Tibial artery (tissue), 4 donors: ENCODE measurements around the gene BICRAL.

Experiments used
- DNase-seq, 2 donors: peaks; one replicate each; pipeline ENCODE4 v3.0.0-alpha.2; 2019
- H3K27ac ChIP-seq, 2 donors: fragments of 200-600 bp; sonication (generic) in 1 of 2; 1 replicate in 1 of 2; 2 replicates in 1 of 2; pipeline ENCODE4 v1.5.1; 2018 to 2019; ENCODE audit warnings: mild to moderate bottlenecking in 1 of 2
- H3K27me3 ChIP-seq, 2 donors: fragments of 200-600 bp; sonication (generic) in 1 of 2; one replicate each; pipeline versions ENCODE4 v1.5.1 to v1.6.0; 2016 to 2019
- H3K36me3 ChIP-seq, 3 donors: fragments of 200-600 bp; sonication (generic) in 2 of 3; one replicate each; pipeline ENCODE4 v1.5.1; 2016 to 2019; ENCODE audit warnings: mild to moderate bottlenecking in 2 of 3
- H3K4me1 ChIP-seq, 4 donors: fragments of 200-600 bp; sonication (generic) in 2 of 4; 1 replicate in 3 of 4; 2 replicates in 1 of 4; pipeline ENCODE4 v1.5.1; 2016 to 2019
- H3K4me3 ChIP-seq, 2 donors: fragments of 200-600 bp; sonication (generic) in 1 of 2; 1 replicate in 1 of 2; 2 replicates in 1 of 2; pipeline ENCODE4 v1.5.1; 2018 to 2019; ENCODE audit warnings: mild to moderate bottlenecking in 2 of 2
- H3K9me3 ChIP-seq, 3 donors: fragments of 200-600 bp; sonication (generic) in 1 of 3; one replicate each; pipeline ENCODE4 v1.5.1; 2016 to 2019
- intact Hi-C: fragments of 100-400 bp; cut with DNase I; formaldehyde crosslinking; loops from one replicate; pipeline ENCODE4 v1.15.0; 2023; ENCODE audit warnings: low total_unique reads
- TF ChIP-seq, protein P1 (sequence below), 2 experiments: fragments of 200-600 bp in 1 of 2; fragments of 450-650 bp in 1 of 2; IDR thresholded peaks; one replicate each; pipeline ENCODE4 v1.5.1; 2017 to 2019; ENCODE audit warnings: antibody characterized with exemption in 2 of 2, mild to moderate bottlenecking in 1 of 2, moderate library complexity in 1 of 2

The BICRAL gene

DNA sequence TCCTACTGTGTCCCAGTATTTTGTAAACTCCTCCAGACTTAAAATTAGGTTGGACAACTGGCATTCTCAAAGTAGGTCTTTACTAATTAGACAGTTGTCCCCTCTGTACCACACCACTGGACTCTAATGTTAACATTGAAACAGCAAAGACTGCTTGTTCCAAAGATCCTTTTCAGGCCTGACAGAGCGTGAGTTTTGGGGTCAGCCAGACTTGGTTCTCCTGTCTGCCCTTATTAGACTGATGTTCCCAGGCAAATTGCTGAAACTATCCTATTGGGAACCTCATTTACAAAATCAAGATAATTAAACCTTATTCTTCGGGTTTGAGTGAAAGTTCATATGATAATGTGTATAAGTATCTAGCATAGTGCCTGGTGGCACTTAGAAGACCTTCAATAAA is 3.7 kb upstream of the BICRAL start:
- Histone ChIP-seq H3K9me3 (no peaks in the 10 kb centered on the region), H3K27ac (no peak overlapping the region), H3K4me3 (no peak overlapping the region), H3K36me3 (no peaks in the 10 kb centered on the region), H3K4me1 (peaks cover 0 to 9% (median 4%) of the 10 kb centered on the region in 4 donors), H3K27me3 (no peaks in the 10 kb centered on the region)
- intact Hi-C loops, result no loop called here
- DNase-seq, result no peak
- TF ChIP-seq, protein P1, sequence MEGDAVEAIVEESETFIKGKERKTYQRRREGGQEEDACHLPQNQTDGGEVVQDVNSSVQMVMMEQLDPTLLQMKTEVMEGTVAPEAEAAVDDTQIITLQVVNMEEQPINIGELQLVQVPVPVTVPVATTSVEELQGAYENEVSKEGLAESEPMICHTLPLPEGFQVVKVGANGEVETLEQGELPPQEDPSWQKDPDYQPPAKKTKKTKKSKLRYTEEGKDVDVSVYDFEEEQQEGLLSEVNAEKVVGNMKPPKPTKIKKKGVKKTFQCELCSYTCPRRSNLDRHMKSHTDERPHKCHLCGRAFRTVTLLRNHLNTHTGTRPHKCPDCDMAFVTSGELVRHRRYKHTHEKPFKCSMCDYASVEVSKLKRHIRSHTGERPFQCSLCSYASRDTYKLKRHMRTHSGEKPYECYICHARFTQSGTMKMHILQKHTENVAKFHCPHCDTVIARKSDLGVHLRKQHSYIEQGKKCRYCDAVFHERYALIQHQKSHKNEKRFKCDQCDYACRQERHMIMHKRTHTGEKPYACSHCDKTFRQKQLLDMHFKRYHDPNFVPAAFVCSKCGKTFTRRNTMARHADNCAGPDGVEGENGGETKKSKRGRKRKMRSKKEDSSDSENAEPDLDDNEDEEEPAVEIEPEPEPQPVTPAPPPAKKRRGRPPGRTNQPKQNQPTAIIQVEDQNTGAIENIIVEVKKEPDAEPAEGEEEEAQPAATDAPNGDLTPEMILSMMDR (IDR thresholded peaks at IDR 0.05), result no peak

DNA sequence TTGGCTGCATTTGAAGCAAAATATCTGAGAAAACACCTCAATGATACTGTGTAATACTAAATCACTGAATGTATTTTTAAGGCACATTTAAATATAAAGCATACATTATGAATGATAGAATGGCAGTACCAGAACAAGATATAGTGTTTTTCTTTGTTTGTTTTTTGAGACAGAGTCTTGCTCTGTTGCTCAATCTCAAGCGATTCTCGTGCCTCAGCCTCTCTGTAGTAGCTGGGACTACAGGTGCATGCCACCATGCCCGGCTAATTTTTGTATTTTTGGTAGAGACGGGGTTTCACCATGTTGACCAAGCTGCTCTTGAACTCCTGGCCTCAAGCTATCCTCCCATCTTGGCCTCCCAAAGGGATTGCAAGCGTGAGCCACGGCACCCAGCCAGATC is 2.3 kb upstream of the BICRAL start:
- no peaks in the 10 kb centered on the region for H3K27me3 ChIP-seq
- no peak overlapping the region for H3K27ac ChIP-seq
- no peaks in the 10 kb centered on the region for H3K36me3 ChIP-seq
- intact Hi-C loops, result no loop called here
- TF ChIP-seq, protein P1 (IDR thresholded peaks at IDR 0.05), result no peak
- DNase-seq, result no peak
- H3K4me1 ChIP-seq, result peaks cover 0 to 9% (median 4%) of the 10 kb centered on the region in 4 donors
- H3K9me3 ChIP-seq, result no peaks in the 10 kb centered on the region
- no peak overlapping the region for H3K4me3 ChIP-seq

DNA sequence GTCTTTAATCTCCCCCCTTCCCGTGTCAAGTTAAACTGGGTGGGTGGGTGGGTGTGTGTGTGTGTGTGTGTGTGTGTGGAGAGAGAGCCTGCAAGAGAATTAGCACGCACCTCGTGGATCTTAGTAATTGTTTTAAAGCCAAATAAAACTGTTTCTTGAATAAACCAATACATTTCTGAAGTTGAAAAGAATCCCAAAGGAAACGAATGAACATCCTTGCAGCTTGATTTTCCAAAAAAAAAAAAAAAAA is 381 bp upstream of the BICRAL start:
- TF ChIP-seq, protein P1 (IDR thresholded peaks at IDR 0.05), result no peak
- H3K27me3 ChIP-seq, result no peaks in the 10 kb centered on the region
- peak overlapping the region; percentile 73 to 85 for H3K4me3 ChIP-seq
- H3K36me3 ChIP-seq, result no peaks in the 10 kb centered on the region
- DNase-seq, result no peak
- intact Hi-C loops, result no loop called here
- H3K4me1 ChIP-seq, result peaks cover 0 to 29% (median 17%) of the 10 kb centered on the region in 4 donors
- H3K9me3 ChIP-seq, result no peaks in the 10 kb centered on the region
- H3K27ac ChIP-seq, result peak overlapping the region; percentile 99

DNA sequence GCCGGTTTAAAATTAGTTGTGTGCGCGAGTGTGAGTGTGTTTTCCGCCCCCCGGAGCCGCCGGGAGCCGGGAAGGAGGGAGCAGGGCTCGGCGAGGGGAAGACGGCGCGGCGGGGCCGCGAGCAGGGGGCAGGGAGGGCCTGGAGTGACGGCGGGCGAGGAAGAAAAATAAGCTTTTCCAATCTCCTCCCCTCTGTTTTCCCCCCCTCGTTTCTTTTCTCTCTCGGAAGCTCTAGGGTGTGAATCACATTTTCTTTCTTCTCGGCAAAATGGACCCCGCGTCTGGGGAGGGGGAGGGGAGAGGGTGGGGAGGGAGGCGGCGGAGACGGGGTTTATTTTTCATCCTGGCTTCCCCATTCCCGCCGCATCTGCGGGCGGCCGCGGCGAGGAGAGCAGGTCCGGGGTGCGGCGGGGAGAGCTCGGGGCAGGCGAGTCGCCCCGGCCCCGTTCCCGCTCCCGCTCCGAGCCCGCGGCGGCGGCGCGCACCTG is 881 bp downstream of the BICRAL start:
- peaks cover 0 to 41% (median 24%) of the 10 kb centered on the region in 4 donors for H3K4me1 ChIP-seq
- H3K27ac ChIP-seq, result peak overlapping the region; percentile 99
- intact Hi-C loops, result loop anchor here (2.0 kb wide), 1 partner anchor 36 kb away; the partner anchor contains the start of gene TBCC
- no peaks in the 10 kb centered on the region for H3K36me3 ChIP-seq
- no peaks in the 10 kb centered on the region for H3K9me3 ChIP-seq
- no peaks in the 10 kb centered on the region for H3K27me3 ChIP-seq
- peak; percentile 77 to 91 for DNase-seq
- H3K4me3 ChIP-seq, result peak overlapping the region; percentile 73 to 85
- TF ChIP-seq, protein P1 (IDR thresholded peaks at IDR 0.05), result no peak

DNA sequence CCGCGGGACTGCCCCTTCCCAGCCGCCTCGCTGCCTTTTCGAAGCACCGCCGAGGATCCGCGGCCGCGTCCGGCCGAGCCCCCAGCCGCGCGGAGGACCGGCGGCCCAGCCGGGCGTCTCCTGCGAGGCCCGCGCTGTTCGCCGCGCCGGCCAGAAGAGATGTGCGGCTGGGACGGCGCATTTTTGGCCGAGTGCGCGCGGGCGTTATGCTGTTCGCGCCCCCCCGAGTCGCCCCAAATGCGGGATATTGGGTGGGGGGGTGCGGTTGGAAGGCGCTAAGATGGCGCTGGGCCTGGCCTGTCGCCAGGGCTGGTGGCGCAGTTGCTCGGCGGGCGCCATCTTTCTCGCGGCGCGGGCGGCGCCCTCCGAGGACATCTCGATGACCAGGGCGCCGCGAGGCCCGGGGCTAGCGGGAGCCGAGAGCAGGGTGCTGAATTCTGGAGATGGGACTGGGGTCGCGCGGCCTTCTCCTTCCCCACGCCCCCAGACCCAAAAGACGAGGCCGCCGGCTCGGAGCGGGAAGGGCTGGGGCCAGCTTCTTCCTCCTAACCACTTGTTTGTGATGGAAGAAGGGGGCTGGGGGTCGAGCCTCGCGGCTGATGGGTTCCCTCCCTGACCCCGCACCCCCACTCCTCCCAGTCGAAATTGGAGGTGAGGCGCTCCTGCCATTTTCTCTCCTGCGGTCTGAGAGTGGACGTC is 1.5 kb downstream of the BICRAL start:
- peak overlapping the region; percentile 99 for H3K27ac ChIP-seq
- DNase-seq, result peak; percentile 60 to 85
- peaks cover 0 to 47% (median 27%) of the 10 kb centered on the region in 4 donors for H3K4me1 ChIP-seq
- no peaks in the 10 kb centered on the region for H3K9me3 ChIP-seq
- H3K27me3 ChIP-seq, result no peaks in the 10 kb centered on the region
- intact Hi-C loops, result loop anchor here (2.0 kb wide), 1 partner anchor 37 kb away; the partner anchor contains the start of gene TBCC
- TF ChIP-seq, protein P1 (IDR thresholded peaks at IDR 0.05), result no peak
- H3K4me3 ChIP-seq, result peak overlapping the region; percentile 73 to 85
- no peaks in the 10 kb centered on the region for H3K36me3 ChIP-seq
